Activated CD8-positive, alpha-beta memory T cell treated with anti-CD3 and anti-CD28 coated beads, Interleukin-2, amount 50 U/mL, for 1 hour (primary cell): ENCODE data around the gene TAF1C.

Experiments used
- DNase-seq: peaks from one replicate; pipeline ENCODE4 v3.0.0-alpha.2; 2020; ENCODE audit errors: extremely low read depth

The TAF1C gene

GRCh38 chr16:84161037-84161436 lies 25.8 kb downstream of the TAF1C start:
- DNase-seq, result no peak

- DNase-seq, result no peak
Observed at GRCh38 chr16:84159800-84160199, 27.1 kb downstream of the TAF1C start.

- DNase-seq, result no peak
Observed at GRCh38 chr16:84159007-84159406, 27.9 kb downstream of the TAF1C start.

- DNase-seq, result no peak
Observed at GRCh38 chr16:84156342-84156784, 30.5 kb downstream of the TAF1C start.

- no peak for DNase-seq
Observed at GRCh38 chr16:84155771-84156170, 31.1 kb downstream of the TAF1C start.

- DNase-seq, result no peak
Observed at GRCh38 chr16:84155226-84155625, 31.6 kb downstream of the TAF1C start.

- DNase-seq, result no peak
Observed at GRCh38 chr16:84153660-84154214, 33.1 kb downstream of the TAF1C start.

- DNase-seq, result no peak
Observed at GRCh38 chr16:84150926-84151325, 35.9 kb downstream of the TAF1C start.

- DNase-seq, result peak; percentile 70
Observed at GRCh38 chr16:84144859-84145639, 41.8 kb downstream of the TAF1C start, which contains the start of the genes DNAAF1 and HSDL1. TSS of gene DNAAF1 (plus strand) at chr16:84145308. CDS start at chr16:84145441, 133 bp downstream. TSS of gene HSDL1 (minus strand) at chr16:84145177. CDS start at chr16:84131321, 13,856 bp downstream.

GRCh38 chr16:84144209-84144858 lies 42.5 kb downstream of the TAF1C start:
- DNase-seq, result no peak

- no peak for DNase-seq
Observed at GRCh38 chr16:84143784-84144199, 43.1 kb downstream of the TAF1C start.

GRCh38 chr16:84143081-84143480 lies 43.8 kb downstream of the TAF1C start:
- no peak for DNase-seq

GRCh38 chr16:84141143-84141670 lies 45.6 kb downstream of the TAF1C start:
- DNase-seq, result no peak

- no peak for DNase-seq
Observed at GRCh38 chr16:84139628-84140258, 47.1 kb downstream of the TAF1C start.

GRCh38 chr16:84138824-84139627 lies 47.8 kb downstream of the TAF1C start:
- DNase-seq, result no peak

GRCh38 chr16:84138500-84138823 lies 48.4 kb downstream of the TAF1C start:
- no peak for DNase-seq

- DNase-seq, result no peak
Observed at GRCh38 chr16:84137769-84138357, 49.0 kb downstream of the TAF1C start.

- no peak for DNase-seq
Observed at GRCh38 chr16:84137287-84137686, 49.6 kb downstream of the TAF1C start.

GRCh38 chr16:84136331-84137125 lies 50.3 kb downstream of the TAF1C start:
- DNase-seq, result no peak
